SK-N-SH (cell line): ENCODE measurements around the gene GAS7. TPM values are rescaled to one million over a fixed set of nuclear protein-coding genes. Genes with fewer than 3 reads are reported as not detected.

ENCODE experiments used
- CTCF ChIA-PET: fragments of 300-600, 350-600 bp; formaldehyde crosslinking; extraction: SDS; loops from one replicate; lab custom pipeline; 2021; lab: Yijun Ruan, JAX
- POLR2A ChIA-PET: fragments of 350-600 bp; sonication (Branson Sonifier 250); formaldehyde crosslinking; extraction: SDS; loops from one replicate; lab custom pipeline; 2020; ENCODE audit warnings: antibody characterized with exemption, inconsistent platforms; lab: Yijun Ruan, JAX
- DNase-seq: peaks from one replicate; pipeline ENCODE4 v3.0.0; 2012
- H2AFZ ChIP-seq: fragments of 200-600 bp; sonication (generic); 2 replicates; pipeline ENCODE4 v1.8.1; 2016; ENCODE audit warnings: antibody characterized with exemption, mild to moderate bottlenecking, low read depth
- H3F3A ChIP-seq: fragments of 200-600 bp; sonication (generic); replicated peaks from 2 replicates; pipeline ENCODE3; 2016; ENCODE audit warnings: antibody characterized with exemption, mild to moderate bottlenecking; ENCODE audit not compliant: insufficient read depth
- H3K27ac ChIP-seq, 2 experiments: fragments of 200-500 bp in 1 of 2; fragments of 200-600 bp in 1 of 2; sonication (Bioruptor generic) in 1 of 2; sonication (generic), shearing (Covaris generic) in 1 of 2; 2 replicates each; pipeline versions ENCODE4 v1.5.1 to v1.6.1; 2014 to 2016; ENCODE audit warnings: low read depth in 2 of 2, inconsistent platforms in 1 of 2, low read length in 1 of 2, mild to moderate bottlenecking in 1 of 2, mixed read lengths in 1 of 2
- H3K27me3 ChIP-seq: fragments of 200-600 bp; sonication (generic), shearing (Covaris generic); 2 replicates; pipeline ENCODE4 v1.6.1; 2016; ENCODE audit warnings: mixed run types; ENCODE audit not compliant: insufficient read depth
- H3K36me3 ChIP-seq, 2 experiments: fragments of 200-500 bp in 1 of 2; fragments of 200-600 bp in 1 of 2; sonication (Bioruptor generic) in 1 of 2; sonication (generic) in 1 of 2; replicated peaks in 1 of 2; 2 replicates each; pipeline versions ENCODE3 to v1.5.1; 2014 to 2016; ENCODE audit warnings: low read length in 1 of 2, mild to moderate bottlenecking in 1 of 2; ENCODE audit not compliant: insufficient read depth in 2 of 2, control insufficient read depth in 1 of 2
- H3K4me1 ChIP-seq, 2 experiments: fragments of 200-500 bp in 1 of 2; fragments of 200-600 bp in 1 of 2; sonication (Bioruptor generic) in 1 of 2; sonication (generic), shearing (Covaris generic) in 1 of 2; 2 replicates each; pipeline versions ENCODE4 v1.5.1 to v1.6.1; 2014 to 2016; ENCODE audit warnings: low read depth in 1 of 2, low read length in 1 of 2, mixed run types in 1 of 2; ENCODE audit not compliant: insufficient read depth in 2 of 2, control insufficient read depth in 1 of 2
- H3K4me2 ChIP-seq: fragments of 200-600 bp; sonication (generic), shearing (Covaris generic); 2 replicates; pipeline ENCODE4 v1.6.1; 2017; ENCODE audit warnings: mixed run types
- H3K4me3 ChIP-seq, 2 experiments: fragments of 200-500 bp in 1 of 2; fragments of 200-600 bp in 1 of 2; sonication (Bioruptor generic) in 1 of 2; sonication (generic), shearing (Covaris generic) in 1 of 2; 2 replicates each; pipeline versions ENCODE4 v1.5.1 to v1.8.1; 2014 to 2016; ENCODE audit warnings: low read depth in 2 of 2, inconsistent platforms in 1 of 2, low read length in 1 of 2, mild to moderate bottlenecking in 1 of 2, mixed read lengths in 1 of 2, moderate library complexity in 1 of 2
- H3K79me2 ChIP-seq: fragments of 200-600 bp; sonication (generic); 2 replicates; pipeline ENCODE4 v1.8.1; 2017; ENCODE audit warnings: mild to moderate bottlenecking; ENCODE audit not compliant: insufficient read depth
- H3K9ac ChIP-seq: fragments of 200-600 bp; sonication (generic); 2 replicates; pipeline ENCODE4 v1.6.1; 2017; ENCODE audit warnings: mixed run types
- H3K9me2 ChIP-seq: fragments of 200-600 bp; sonication (generic); 2 replicates; pipeline ENCODE4 v1.6.1; 2017; ENCODE audit warnings: mixed run types
- H3K9me3 ChIP-seq: fragments of 200-600 bp; sonication (generic); 2 replicates; pipeline ENCODE4 v1.6.1; 2017; ENCODE audit warnings: mixed run types, mild to moderate bottlenecking, moderate library complexity
- H4K20me1 ChIP-seq: fragments of 200-600 bp; sonication (generic); 2 replicates; pipeline ENCODE4 v1.6.1; 2017; ENCODE audit warnings: mild to moderate bottlenecking, mixed run types; ENCODE audit not compliant: insufficient read depth
- CHD2 ChIP-seq: fragments of 150-350 bp; IDR thresholded peaks from 2 replicates; pipeline ENCODE4 v1.6.1; 2018; ENCODE audit warnings: low read length; ENCODE audit not compliant: partially characterized antibody
- ELF1 ChIP-seq: IDR thresholded peaks from 2 replicates; pipeline ENCODE4 v1.4.0; 2012
- EP300 ChIP-seq, 2 experiments: IDR thresholded peaks; 2 replicates each; pipeline versions ENCODE4 v1.4.0 to v1.6.1; 2012; ENCODE audit warnings: borderline replicate concordance in 1 of 2, low read depth in 1 of 2, low read length in 1 of 2
- EZH2phosphoT487 ChIP-seq: fragments of 200-600 bp; sonication (generic); IDR thresholded peaks from 2 replicates; pipeline ENCODE4 v1.6.1; 2017; ENCODE audit warnings: low read depth, mixed run types, mild to moderate bottlenecking, antibody characterized with exemption, moderate library complexity, borderline replicate concordance
- FOSL2 ChIP-seq: IDR thresholded peaks from 2 replicates; pipeline ENCODE4 v1.4.0; 2012; ENCODE audit warnings: low read depth, mild to moderate bottlenecking, moderate library complexity, borderline replicate concordance
- FOXJ3 ChIP-seq: sonication (generic); formaldehyde crosslinking; IDR thresholded peaks from 2 replicates; pipeline ENCODE4 v1.5.1; 2020; ENCODE audit warnings: mild to moderate bottlenecking, missing genetic modification reagents
- FOXM1 ChIP-seq: IDR thresholded peaks from 2 replicates; pipeline ENCODE4 v1.4.0; 2012; ENCODE audit warnings: low read depth, mild to moderate bottlenecking
- GABPA ChIP-seq: IDR thresholded peaks from 2 replicates; pipeline ENCODE4 v1.4.0; 2012; ENCODE audit warnings: low read depth, mild to moderate bottlenecking
- GATA2 ChIP-seq: sonication (generic); formaldehyde crosslinking; IDR thresholded peaks from 2 replicates; pipeline ENCODE4 v1.5.0; 2020; ENCODE audit warnings: mild to moderate bottlenecking, missing genetic modification reagents
- JUND ChIP-seq: IDR thresholded peaks from 2 replicates; pipeline ENCODE4 v1.4.0; 2012
- MXI1 ChIP-seq: IDR thresholded peaks from 2 replicates; pipeline ENCODE4 v1.6.1; 2012; ENCODE audit warnings: mild to moderate bottlenecking, low read depth, low read length, improper control_type of control experiment
- NRF1 ChIP-seq: IDR thresholded peaks from 2 replicates; pipeline ENCODE4 v1.6.1; 2012; ENCODE audit warnings: low read depth, mild to moderate bottlenecking, low read length
- RAD21 ChIP-seq: IDR thresholded peaks from 2 replicates; pipeline ENCODE4 v1.6.1; 2012; ENCODE audit warnings: mild to moderate bottlenecking, low read length
- RCOR1 ChIP-seq: fragments of 150-350 bp; IDR thresholded peaks from 2 replicates; pipeline ENCODE4 v1.6.1; 2017; ENCODE audit warnings: antibody characterized with exemption, low read length
- RFX5 ChIP-seq: IDR thresholded peaks from 2 replicates; pipeline ENCODE4 v1.6.1; 2012; ENCODE audit warnings: mild to moderate bottlenecking, improper control_type of control experiment, low read length
- RXRA ChIP-seq: IDR thresholded peaks from 2 replicates; pipeline ENCODE4 v1.4.0; 2012; ENCODE audit warnings: low read depth, mild to moderate bottlenecking, borderline replicate concordance
- SMC3 ChIP-seq: IDR thresholded peaks from 2 replicates; pipeline ENCODE4 v1.6.1; 2012; ENCODE audit warnings: low read depth, low read length, improper control_type of control experiment
- TAF1 ChIP-seq: IDR thresholded peaks from 2 replicates; pipeline ENCODE4 v1.6.1; 2012; ENCODE audit warnings: low read depth, mild to moderate bottlenecking, low read length, moderate library complexity, borderline replicate concordance
- TCF12 ChIP-seq: IDR thresholded peaks from 2 replicates; pipeline ENCODE4 v1.4.0; 2012
- TEAD4 ChIP-seq: IDR thresholded peaks from 2 replicates; pipeline ENCODE4 v1.4.0; 2012; ENCODE audit warnings: mild to moderate bottlenecking, borderline replicate concordance; ENCODE audit not compliant: insufficient read depth
- WGBS: methylation state at CpG from one replicate; pipeline ENCODE4 v1.1.6; 2017; ENCODE audit warnings: low lambda C conversion rate; 5-methylcytosine and 5-hydroxymethylcytosine counted together
- polyA plus RNA-seq, 3 experiments: library from polyadenylated mRNA; depleted of rRNA; stranded (reverse); fragments of >200 nt; gene quantifications; 2 replicates each; pipeline ENCODE4 v1.2.3, GENCODE V29; 2012

Gene GAS7
- polyA plus RNA-seq, 1 of the 3 experiments (the other 2 are of a cell fraction), result 0.12 TPM

GRCh38 chr17:10116267-10116666, 82.1 kb downstream of the GAS7 start:
- no peak overlapping the region for H3K4me3 ChIP-seq
- ChIA-PET CTCF (no interaction called here), POLR2A (no interaction called here)
- TF ChIP-seq MXI1, result no peak
- no peak for TF ChIP-seq NRF1
- TF ChIP-seq RCOR1, result no peak
- no peak for TF ChIP-seq EZH2phosphoT487
- TF ChIP-seq RFX5, result no peak
- TF ChIP-seq GATA2 (CRISPR knock-in tag), result no peak
- no peaks in the 10 kb centered on the region for H3K36me3 ChIP-seq
- H3K4me1 ChIP-seq, result peaks cover 0 to 16% of the 10 kb centered on the region in 2 experiments; a peak in 2 of 4 replicates
- H3K9ac ChIP-seq, result no peak overlapping the region
- no peaks in the 10 kb centered on the region for H3K9me2 ChIP-seq
- 60% methylated on average over 3 of the region's 5 CpGs for WGBS
- DNase-seq, result no peak
- no peaks in the 10 kb centered on the region for H3K9me3 ChIP-seq
- H3K27me3 ChIP-seq, result peaks cover 12% of the 10 kb centered on the region; the same call in 1 of the 2 replicates
- H3K4me2 ChIP-seq, result no peak overlapping the region
- H3K79me2 ChIP-seq, result no peaks in the 10 kb centered on the region
- no peaks in the 10 kb centered on the region for H3F3A ChIP-seq
- H4K20me1 ChIP-seq, result no peaks in the 10 kb centered on the region
- H2AFZ ChIP-seq, result no peak overlapping the region
- no peak overlapping the region for H3K27ac ChIP-seq

- Histone ChIP-seq H3K9me3 (no peaks in the 10 kb centered on the region), H2AFZ (no peak overlapping the region), H3K79me2 (no peaks in the 10 kb centered on the region), H3K27me3 (peaks cover 6% of the 10 kb centered on the region; the same call in 1 of the 2 replicates), H3K4me1 (peaks cover 0 to 16% of the 10 kb centered on the region in 2 experiments; a peak in 2 of 4 replicates), H3K9ac (no peak overlapping the region), H4K20me1 (no peaks in the 10 kb centered on the region), H3K27ac (peak overlapping the region; percentile 82 to 85; a peak in 3 of 4 replicates), H3F3A (no peaks in the 10 kb centered on the region), H3K36me3 (no peaks in the 10 kb centered on the region), H3K4me2 (peak overlapping the region; percentile 77; the same call in 1 of the 2 replicates), H3K9me2 (no peaks in the 10 kb centered on the region), H3K4me3 (peak overlapping the region in 1 of 2 experiments; percentile 3; a peak in 1 of 4 replicates)
- 25% methylated on average over 4 of the region's 4 CpGs for WGBS
- no peak for DNase-seq
- CTCF ChIA-PET, result no interaction called here
- POLR2A ChIA-PET, result no interaction called here
- TF ChIP-seq TAF1 (no peak), GATA2 (CRISPR knock-in tag) (no peak), TCF12 (no peak), RXRA (no peak), NRF1 (no peak)
Measured at GRCh38 chr17:10115536-10115932, 82.9 kb downstream of the GAS7 start.

GRCh38 chr17:10114931-10115535, 83.4 kb downstream of the GAS7 start:
- H3K27me3 ChIP-seq, result peaks cover 5% of the 10 kb centered on the region; the same call in 1 of the 2 replicates
- H3F3A ChIP-seq, result no peaks in the 10 kb centered on the region
- CTCF ChIA-PET, result interaction anchor here (0.6 kb wide), 1 partner anchor 37 kb away, joined by 4 read pairs; no protein-coding TSS in a partner anchor
- DNase-seq, result peak; percentile 75
- peak overlapping the region; percentile 3 to 34; a peak in 2 of 4 replicates for H3K4me3 ChIP-seq
- peak overlapping the region; percentile 75 for H2AFZ ChIP-seq
- H3K9ac ChIP-seq, result peak overlapping the region; percentile 34; the same call in 1 of the 2 replicates
- 0% methylated on average over 8 of the region's 11 CpGs for WGBS
- H3K9me3 ChIP-seq, result no peaks in the 10 kb centered on the region
- H3K36me3 ChIP-seq, result no peaks in the 10 kb centered on the region
- POLR2A ChIA-PET, result no interaction called here
- H3K4me1 ChIP-seq, result peaks cover 0 to 16% of the 10 kb centered on the region in 2 experiments; a peak in 2 of 4 replicates
- H3K4me2 ChIP-seq, result peak overlapping the region; percentile 77; the same call in 1 of the 2 replicates
- H3K27ac ChIP-seq, result peak overlapping the region; percentile 82 to 85
- no peaks in the 10 kb centered on the region for H4K20me1 ChIP-seq
- no peaks in the 10 kb centered on the region for H3K79me2 ChIP-seq
- TF ChIP-seq GABPA (no peak), TEAD4 (no peak), FOXJ3 (CRISPR knock-in tag) (peak; percentile 62; the same call in 1 of the 2 replicates), GATA2 (CRISPR knock-in tag) (peak; percentile 37; the same call in 1 of the 2 replicates), TCF12 (peak; percentile 41; the same call in 1 of the 2 replicates), EP300 (IDR thresholded peaks at IDR 0.05; ENCODE audit: borderline replicate concordance in 1 of 2, low read depth in 1 of 2, low read length in 1 of 2) (peak in 1 of 2 experiments; percentile 73; a peak in 2 of 4 replicates), RAD21 (peak; percentile 32), SMC3 (peak; percentile 1; the same call in 1 of the 2 replicates), ELF1 (no peak), JUND (0 out of 2 replicates have a peak, but pooled peaks have one; percentile 13), CHD2 (peak; percentile 13), FOXM1 (no peak), FOSL2 (peak; percentile 12; the same call in 1 of the 2 replicates), RCOR1 (no peak)
- TF ChIP-seq, all 33 proteins: peak for 9
- no peaks in the 10 kb centered on the region for H3K9me2 ChIP-seq
